Posterior vena cava (tissue), 2 donors: Measurements from ENCODE around the gene BPIFB2. TPM values are rescaled to one million over a fixed set of nuclear protein-coding genes. Genes with fewer than 3 reads are reported as not detected.

Experiments used
- DNase-seq: peaks from one replicate; pipeline ENCODE4 v3.0.0-alpha.2; 2020; ENCODE audit warnings: low spot score
- intact Hi-C, 2 donors: fragments of 100-400 bp; cut with DNase I; formaldehyde crosslinking; loops; one replicate each; pipeline versions ENCODE4 v1.14.1 to v1.14.2; 2022 to 2023
- total RNA-seq, 2 donors: library from RNA; stranded (reverse); fragmentation: NEBNext Ultra II Directional; extraction: Animal tissue kit (Norgen Biotek cat#: 25700); gene quantifications; one replicate each; pipeline ENCODE4 v1.2.1, GENCODE V29; 2021
- donor health status: DM: yes; HTN: yes; CAD: no.
- donor health status: DM: yes; HTN: yes; CAD: no.

The BPIFB2 gene
- total RNA-seq, 2 donors from 2014 or later = not detected

DNA sequence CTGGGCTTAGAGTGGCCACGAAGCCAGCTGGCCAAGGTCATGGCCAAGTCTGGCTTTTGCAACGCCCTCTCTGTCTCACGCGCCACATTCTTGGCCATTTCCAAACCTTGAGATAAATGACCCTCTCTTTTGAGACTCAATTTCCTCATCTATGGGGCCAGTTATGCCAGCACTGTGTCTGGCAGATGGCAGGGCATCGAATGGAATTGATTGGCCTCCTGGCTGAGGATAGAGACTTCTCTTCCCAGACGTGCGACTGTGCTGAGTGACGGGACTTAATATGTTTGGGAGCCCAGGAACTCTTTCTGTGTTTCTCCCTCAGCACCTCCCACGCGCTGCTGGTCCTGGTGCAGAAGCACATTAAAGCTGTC, 7.6 kb downstream of the BPIFB2 start:
- intact Hi-C loops = loop anchor here in 1 of 2 donors (10.0 kb wide), 1 partner anchor 630 kb away; no protein-coding TSS in a partner anchor
- peak; percentile 44 for DNase-seq

GRCh38 chr20:33015700-33016580, 8.4 kb downstream of the BPIFB2 start:
- peak; percentile 57 for DNase-seq
- intact Hi-C loops = loop anchor here in 1 of 2 donors (10.0 kb wide), 1 partner anchor 629 kb away; no protein-coding TSS in a partner anchor

DNA sequence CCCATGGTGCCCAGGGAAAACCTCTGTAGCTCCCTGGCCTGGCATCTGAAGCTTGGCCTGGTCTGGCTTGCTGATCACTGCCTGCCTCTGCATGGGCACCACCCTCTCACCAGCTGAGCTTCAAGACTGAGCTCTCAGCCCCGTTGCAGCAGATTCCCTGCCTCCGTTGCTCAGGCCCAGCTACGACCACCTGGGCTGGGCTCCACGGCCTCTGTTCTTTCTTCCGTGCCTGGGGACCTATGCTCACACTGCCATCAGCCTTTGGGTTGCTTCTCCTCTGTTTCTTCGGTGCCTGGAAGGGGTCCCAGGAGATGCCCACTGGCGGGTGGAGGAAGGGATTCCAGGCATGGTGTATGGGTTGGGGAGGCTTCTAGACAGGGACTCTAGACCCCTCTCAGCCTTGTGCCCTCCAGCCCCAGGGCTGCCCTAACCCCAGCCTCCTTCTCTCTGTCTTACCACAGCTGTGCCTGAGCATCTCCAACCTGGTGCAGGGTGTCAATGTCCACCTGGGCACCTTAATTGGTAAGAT, 9.1 kb downstream of the BPIFB2 start:
- intact Hi-C loops = loop anchor here in 1 of 2 donors (10.0 kb wide), 1 partner anchor 628 kb away; no protein-coding TSS in a partner anchor
- DNase-seq = peak; percentile 46

GRCh38 chr20:33017542-33017941, 10.0 kb downstream of the BPIFB2 start:
- intact Hi-C loops = loop anchor here in 1 of 2 donors (10.0 kb wide), 1 partner anchor 627 kb away; no protein-coding TSS in a partner anchor
- DNase-seq = no peak

DNA sequence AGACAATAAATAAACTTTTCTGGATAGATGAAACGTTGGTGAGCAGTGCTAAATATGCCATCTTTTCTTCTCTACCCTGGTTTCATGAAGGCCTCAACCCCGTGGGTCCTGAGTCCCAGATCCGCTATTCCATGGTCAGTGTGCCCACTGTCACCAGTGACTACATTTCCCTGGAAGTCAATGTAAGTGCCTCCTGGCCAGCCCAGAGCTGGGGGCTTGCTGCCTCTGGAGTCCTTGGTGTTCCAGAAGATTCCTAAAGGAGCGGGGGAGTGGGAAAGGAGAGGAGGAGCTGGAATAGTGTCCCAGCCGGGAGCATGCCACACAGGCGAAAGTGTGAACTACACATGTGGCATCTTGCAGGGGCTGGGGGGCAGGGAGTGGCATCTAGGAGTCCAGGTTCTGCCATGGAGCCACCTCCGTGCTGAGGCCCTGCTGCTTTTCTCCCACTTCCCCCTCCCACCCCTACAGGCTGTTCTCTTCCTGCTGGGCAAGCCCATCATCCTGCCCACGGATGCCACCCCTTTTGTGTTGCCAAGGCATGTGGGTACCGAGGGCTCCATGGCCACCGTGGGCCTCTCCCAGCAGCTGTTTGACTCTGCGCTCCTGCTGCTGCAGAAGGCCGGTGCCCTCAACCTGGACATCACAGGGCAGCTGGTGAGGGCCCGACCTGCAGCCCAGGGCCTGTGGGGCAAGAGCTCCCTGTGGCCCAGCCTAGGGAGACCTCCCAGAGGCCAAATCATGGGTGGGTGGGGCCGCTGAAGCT, 10.8 kb downstream of the BPIFB2 start:
- intact Hi-C loops = loop anchor here in 1 of 2 donors (10.0 kb wide), 1 partner anchor 626 kb away; no protein-coding TSS in a partner anchor
- DNase-seq = no peak

- intact Hi-C loops = loop anchor here in 1 of 2 donors (10.0 kb wide), 1 partner anchor 625 kb away; no protein-coding TSS in a partner anchor
Measured at GRCh38 chr20:33019465-33020277, 12.2 kb downstream of the BPIFB2 start.

DNA sequence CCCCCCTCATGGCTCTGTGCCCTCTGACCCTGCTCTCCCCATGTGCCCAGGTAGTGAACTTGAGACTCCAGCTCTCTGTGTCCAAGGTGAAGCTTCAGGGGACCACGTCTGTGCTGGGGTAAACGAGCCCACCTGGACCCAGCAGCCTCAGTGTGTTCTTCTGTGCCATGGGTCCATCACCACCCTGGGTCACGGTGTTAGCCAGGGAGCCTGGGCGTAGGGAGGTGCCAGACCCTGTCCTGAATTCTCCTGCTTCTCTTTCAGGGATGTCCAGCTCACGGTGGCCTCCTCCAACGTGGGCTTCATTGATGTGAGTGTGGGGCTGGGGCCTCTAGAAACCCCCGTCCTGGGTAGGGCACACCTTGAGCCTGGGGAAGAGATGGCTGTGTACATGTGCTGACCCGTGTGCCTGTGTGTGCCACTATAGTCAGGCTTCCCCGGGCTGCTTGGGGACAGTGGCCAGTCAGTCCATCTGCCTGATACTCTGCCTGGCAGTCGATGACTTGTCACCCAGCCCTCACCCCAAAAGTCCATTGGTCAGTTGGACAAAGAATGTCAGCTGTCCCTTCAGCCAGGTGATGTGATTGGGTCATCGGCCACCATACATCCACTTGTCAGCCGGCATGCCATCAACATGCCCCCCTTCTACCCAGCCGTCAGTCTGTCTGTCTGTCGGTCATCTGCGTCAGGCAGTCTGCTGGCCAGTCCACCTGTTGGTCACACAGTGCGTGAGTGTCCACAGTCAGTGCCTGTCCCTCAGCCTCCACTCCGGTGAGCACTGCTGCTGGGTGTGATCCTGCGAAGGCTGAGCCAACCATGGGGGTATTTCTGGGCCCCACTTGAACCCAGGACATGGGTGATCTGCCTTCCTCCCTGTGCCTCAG, 13.0 kb downstream of the BPIFB2 start:
- DNase-seq = no peak
- intact Hi-C loops = no loop called here

More at GRCh38 chr20:33019465-33020277, 12.2 kb downstream of the BPIFB2 start:
- DNase-seq = no peak

GRCh38 chr20:33021879-33022278, 14.4 kb downstream of the BPIFB2 start:
- DNase-seq = no peak
- intact Hi-C loops = no loop called here

GRCh38 chr20:33022289-33022688, 14.8 kb downstream of the BPIFB2 start:
- no peak for DNase-seq
- intact Hi-C loops = no loop called here

DNA sequence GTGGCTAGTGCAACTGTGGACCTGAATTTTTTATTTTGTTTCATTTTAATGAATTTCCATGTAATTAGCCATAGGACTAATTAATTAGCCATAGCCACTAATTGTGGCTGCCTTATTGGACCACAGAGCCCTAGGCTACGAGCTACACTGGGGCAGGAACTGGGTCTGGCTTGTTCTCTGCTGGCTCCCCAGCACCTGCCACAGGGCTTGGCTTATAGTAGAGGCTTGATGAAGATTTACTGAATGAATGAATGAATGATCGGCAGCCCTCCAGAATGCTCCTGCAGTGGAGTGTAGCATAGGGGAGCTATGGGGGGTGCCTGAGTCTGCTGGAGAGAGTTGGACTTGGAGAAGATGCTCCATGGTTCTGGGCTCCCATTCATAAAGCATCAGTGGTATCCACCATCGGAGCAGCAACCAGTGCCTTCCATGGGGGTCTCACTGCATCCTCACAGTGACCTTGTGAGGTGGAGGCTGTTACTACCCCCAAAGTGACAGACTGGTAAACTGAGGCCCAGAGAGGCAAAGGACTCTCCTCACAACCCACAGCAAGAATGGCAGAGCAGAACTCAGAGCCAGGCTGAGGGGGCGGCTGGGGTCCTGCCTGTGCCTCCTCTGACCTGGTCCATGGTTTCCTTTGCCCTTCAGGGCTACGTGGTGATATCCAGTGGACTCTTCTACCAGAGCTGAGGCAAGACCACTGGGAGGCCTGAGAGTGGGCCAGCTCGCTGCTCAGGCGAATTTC, 15.4 kb downstream of the BPIFB2 start:
- intact Hi-C loops = no loop called here
- no peak for DNase-seq

GRCh38 chr20:33023439-33024242, 16.1 kb downstream of the BPIFB2 start:
- intact Hi-C loops = no loop called here
- DNase-seq = no peak

GRCh38 chr20:33024243-33024560, 16.7 kb downstream of the BPIFB2 start:
- DNase-seq = no peak
- intact Hi-C loops = no loop called here

- intact Hi-C loops = no loop called here
- no peak for DNase-seq
Measured at GRCh38 chr20:33024609-33025317, 17.3 kb downstream of the BPIFB2 start.

DNA sequence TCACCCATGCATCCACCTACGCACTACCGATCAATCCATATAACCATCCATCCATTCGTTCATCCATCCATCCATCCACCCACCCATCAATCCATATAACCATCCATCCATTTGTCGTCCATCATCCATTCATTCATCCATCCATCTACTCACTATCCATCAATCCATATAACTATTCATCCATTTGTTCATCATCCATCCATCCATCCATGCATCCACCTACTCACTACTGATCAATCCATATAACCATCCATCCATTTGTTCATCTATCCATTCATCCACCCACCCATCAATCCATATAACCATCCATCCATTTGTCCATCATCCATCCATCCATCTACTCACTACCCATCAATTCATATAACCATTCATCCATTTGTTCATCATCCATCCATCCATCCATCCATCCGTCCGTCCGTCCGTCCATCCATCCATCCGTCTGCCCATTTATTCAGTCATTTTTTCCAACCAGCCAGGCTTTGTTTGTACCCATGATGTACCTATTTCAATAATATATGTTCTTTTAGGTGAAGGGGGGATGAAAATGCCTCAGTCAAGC, 17.9 kb downstream of the BPIFB2 start:
- intact Hi-C loops = no loop called here
- DNase-seq = no peak

DNA sequence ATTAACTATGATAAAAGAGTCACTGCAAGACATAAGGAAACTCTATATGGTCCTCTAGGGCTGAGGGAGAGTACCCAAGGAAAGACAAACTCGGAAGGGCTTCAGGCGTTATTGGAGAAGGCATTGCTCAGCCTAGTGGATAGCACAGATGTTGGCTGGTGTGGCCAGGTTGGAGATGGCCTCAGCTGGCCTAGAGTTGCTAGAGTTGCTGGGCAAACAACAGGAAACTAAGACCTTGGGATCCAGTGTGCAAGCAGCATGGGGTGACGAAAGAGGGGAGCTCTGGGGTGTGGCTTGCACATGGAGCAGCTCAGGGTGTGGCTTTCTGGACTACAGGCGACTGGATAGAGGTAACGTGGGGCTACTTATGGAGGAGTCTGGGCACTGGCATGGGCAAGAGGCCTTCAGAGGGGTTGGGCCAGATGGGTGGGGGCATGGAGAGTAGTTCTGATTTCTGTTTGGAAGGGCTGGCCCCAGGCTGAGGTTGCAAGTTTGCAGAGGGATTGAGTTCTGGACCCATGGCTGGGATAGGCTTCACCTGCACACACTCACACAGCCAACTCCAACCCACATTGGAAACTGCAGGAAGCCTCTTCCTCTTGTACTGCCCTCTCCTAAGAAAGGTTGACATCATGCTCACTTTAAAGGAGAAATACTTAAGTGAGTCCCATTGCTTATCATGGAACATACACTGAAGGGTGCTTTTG, 18.7 kb downstream of the BPIFB2 start:
- intact Hi-C loops = no loop called here
- DNase-seq = no peak
